Measurements from ENCODE around the gene CNBD2.

Gene CNBD2

GRCh38 chr20:36015806-36016403, 47.5 kb downstream of the CNBD2 start:
- Histone ChIP-seq H3K4me3 (ENCODE audit: low read depth, low read length) (no peak overlapping the region), H3K27ac (ENCODE audit: extremely low read depth, low read depth, low read length) (no peak overlapping the region), H3K9me3 (ENCODE audit: control insufficient read depth, insufficient read depth, low read depth, low read length) (no peaks in the 10 kb centered on the region), H3K4me1 (ENCODE audit: control insufficient read depth, insufficient read depth, low read length) (no peaks in the 10 kb centered on the region), H3K36me3 (ENCODE audit: control insufficient read depth in 2 of 2, insufficient read depth in 1 of 2, low read length in 2 of 2) (no peaks in the 10 kb centered on the region)
- POLR2A ChIA-PET = no interaction called here
- TF ChIP-seq ZNF221 (tag by site-specific recombination; IDR thresholded peaks at IDR 0.05; ENCODE audit: borderline replicate concordance) = no peak
- no peak for TF ChIP-seq ZBTB26 (tag by site-specific recombination; optimal IDR thresholded peaks at IDR 0.05)
- TF ChIP-seq KLF1 (tag by site-specific recombination; IDR thresholded peaks at IDR 0.05) = no peak
- no peak for TF ChIP-seq ZNF585B (tag by site-specific recombination; IDR thresholded peaks at IDR 0.05)
- TF ChIP-seq ZNF311 (tag by site-specific recombination; IDR thresholded peaks at IDR 0.05; ENCODE audit: borderline replicate concordance) = no peak
- no peak for TF ChIP-seq ZNF670 (tag by site-specific recombination; IDR thresholded peaks at IDR 0.05; ENCODE audit: low read depth)
- TF ChIP-seq ZNF449 (tag by site-specific recombination; IDR thresholded peaks at IDR 0.05) = no peak
- no peak for TF ChIP-seq ZNF169 (tag by site-specific recombination; IDR thresholded peaks at IDR 0.05)
- TF ChIP-seq YY1 (tag by site-specific recombination; IDR thresholded peaks at IDR 0.05) = no peak
- TF ChIP-seq ZSCAN23 (tag by site-specific recombination; IDR thresholded peaks at IDR 0.05) = no peak
- TF ChIP-seq ZNF274 (IDR thresholded peaks at IDR 0.05; ENCODE audit: low read length) = no peak
- no peak for TF ChIP-seq ZNF274 (tag by site-specific recombination; IDR thresholded peaks at IDR 0.05; ENCODE audit: borderline replicate concordance)
- TF ChIP-seq KLF10 (tag by site-specific recombination; IDR thresholded peaks at IDR 0.05) = no peak
- TF ChIP-seq ZNF214 (tag by site-specific recombination; IDR thresholded peaks at IDR 0.05; ENCODE audit: borderline replicate concordance) = no peak
- CTCF ChIA-PET = interaction anchor here (1.0 kb wide), 1 partner anchor 21 kb away, joined by 3 read pairs; no protein-coding TSS in a partner anchor

GRCh38 chr20:36017048-36017951, 48.9 kb downstream of the CNBD2 start:
- TF ChIP-seq SP3 (tag by site-specific recombination; IDR thresholded peaks at IDR 0.05) (no peak), ZNF223 (tag by site-specific recombination; IDR thresholded peaks at IDR 0.05) (no peak), ZFHX2 (tag by site-specific recombination; conservative IDR thresholded peaks at IDR 0.05) (peak; percentile 71), ZNF571 (tag by site-specific recombination; IDR thresholded peaks at IDR 0.05) (no peak), FEZF1 (tag by site-specific recombination; IDR thresholded peaks at IDR 0.05) (no peak), ZBTB8A (tag by site-specific recombination; IDR thresholded peaks at IDR 0.05) (peak; percentile 17; the same call in 1 of the 2 replicates), ZBTB48 (tag by site-specific recombination; IDR thresholded peaks at IDR 0.05) (no peak), EGR2 (tag by site-specific recombination; IDR thresholded peaks at IDR 0.05; ENCODE audit: low read depth) (peak; percentile 70)
- TF ChIP-seq, protein P1, sequence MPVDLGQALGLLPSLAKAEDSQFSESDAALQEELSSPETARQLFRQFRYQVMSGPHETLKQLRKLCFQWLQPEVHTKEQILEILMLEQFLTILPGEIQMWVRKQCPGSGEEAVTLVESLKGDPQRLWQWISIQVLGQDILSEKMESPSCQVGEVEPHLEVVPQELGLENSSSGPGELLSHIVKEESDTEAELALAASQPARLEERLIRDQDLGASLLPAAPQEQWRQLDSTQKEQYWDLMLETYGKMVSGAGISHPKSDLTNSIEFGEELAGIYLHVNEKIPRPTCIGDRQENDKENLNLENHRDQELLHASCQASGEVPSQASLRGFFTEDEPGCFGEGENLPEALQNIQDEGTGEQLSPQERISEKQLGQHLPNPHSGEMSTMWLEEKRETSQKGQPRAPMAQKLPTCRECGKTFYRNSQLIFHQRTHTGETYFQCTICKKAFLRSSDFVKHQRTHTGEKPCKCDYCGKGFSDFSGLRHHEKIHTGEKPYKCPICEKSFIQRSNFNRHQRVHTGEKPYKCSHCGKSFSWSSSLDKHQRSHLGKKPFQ (tag by site-specific recombination; IDR thresholded peaks at IDR 0.05) = no peak
- TF ChIP-seq, protein P2, sequence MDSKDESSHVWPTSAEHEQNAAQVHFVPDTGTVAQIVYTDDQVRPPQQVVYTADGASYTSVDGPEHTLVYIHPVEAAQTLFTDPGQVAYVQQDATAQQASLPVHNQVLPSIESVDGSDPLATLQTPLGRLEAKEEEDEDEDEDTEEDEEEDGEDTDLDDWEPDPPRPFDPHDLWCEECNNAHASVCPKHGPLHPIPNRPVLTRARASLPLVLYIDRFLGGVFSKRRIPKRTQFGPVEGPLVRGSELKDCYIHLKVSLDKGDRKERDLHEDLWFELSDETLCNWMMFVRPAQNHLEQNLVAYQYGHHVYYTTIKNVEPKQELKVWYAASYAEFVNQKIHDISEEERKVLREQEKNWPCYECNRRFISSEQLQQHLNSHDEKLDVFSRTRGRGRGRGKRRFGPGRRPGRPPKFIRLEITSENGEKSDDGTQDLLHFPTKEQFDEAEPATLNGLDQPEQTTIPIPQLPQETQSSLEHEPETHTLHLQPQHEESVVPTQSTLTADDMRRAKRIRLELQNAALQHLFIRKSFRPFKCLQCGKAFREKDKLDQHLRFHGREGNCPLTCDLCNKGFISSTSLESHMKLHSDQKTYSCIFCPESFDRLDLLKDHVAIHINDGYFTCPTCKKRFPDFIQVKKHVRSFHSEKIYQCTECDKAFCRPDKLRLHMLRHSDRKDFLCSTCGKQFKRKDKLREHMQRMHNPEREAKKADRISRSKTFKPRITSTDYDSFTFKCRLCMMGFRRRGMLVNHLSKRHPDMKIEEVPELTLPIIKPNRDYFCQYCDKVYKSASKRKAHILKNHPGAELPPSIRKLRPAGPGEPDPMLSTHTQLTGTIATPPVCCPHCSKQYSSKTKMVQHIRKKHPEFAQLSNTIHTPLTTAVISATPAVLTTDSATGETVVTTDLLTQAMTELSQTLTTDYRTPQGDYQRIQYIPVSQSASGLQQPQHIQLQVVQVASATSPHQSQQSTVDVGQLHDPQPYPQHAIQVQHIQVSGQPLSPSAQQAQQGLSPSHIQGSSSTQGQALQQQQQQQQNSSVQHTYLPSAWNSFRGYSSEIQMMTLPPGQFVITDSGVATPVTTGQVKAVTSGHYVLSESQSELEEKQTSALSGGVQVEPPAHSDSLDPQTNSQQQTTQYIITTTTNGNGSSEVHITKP (tag by site-specific recombination; IDR thresholded peaks at IDR 0.05) = peak; percentile 83
- ChIA-PET POLR2A (interaction anchor here (0.6 kb wide), 2 partner anchors 18 to 622 kb away, joined by 3 to 5 read pairs; no protein-coding TSS in a partner anchor), CTCF (interaction anchor here (0.6 to 1.7 kb wide), 4 partner anchors 25 to 870 kb away, joined by 3 to 7 read pairs (median 4); no protein-coding TSS in a partner anchor)
- Histone ChIP-seq H3K9me3 (ENCODE audit: control insufficient read depth, insufficient read depth, low read depth, low read length) (no peaks in the 10 kb centered on the region), H3K27ac (ENCODE audit: extremely low read depth, low read depth, low read length) (no peak overlapping the region), H3K36me3 (ENCODE audit: control insufficient read depth in 2 of 2, insufficient read depth in 1 of 2, low read length in 2 of 2) (no peaks in the 10 kb centered on the region), H3K4me1 (ENCODE audit: control insufficient read depth, insufficient read depth, low read length) (no peaks in the 10 kb centered on the region), H3K4me3 (ENCODE audit: low read depth, low read length) (no peak overlapping the region)
